H9 (cell line): ENCODE measurements around the gene TSPOAP1. TPM values are rescaled to one million over a fixed set of nuclear protein-coding genes. Genes with fewer than 3 reads are reported as not detected.

Experiments used
- DNase-seq: peaks from one replicate; pipeline ENCODE4 v3.0.0-alpha.2; 2017
- H2AFZ ChIP-seq: one replicate; pipeline ENCODE4 v1.6.1; 2013; ENCODE audit warnings: mild to moderate bottlenecking, low read length, control low read depth, moderate library complexity
- H2AK5ac ChIP-seq: 2 replicates; pipeline ENCODE4 v1.6.1; 2013; ENCODE audit warnings: low read length, control low read depth, mixed read lengths; ENCODE audit not compliant: insufficient read length
- H2BK120ac ChIP-seq: one replicate; pipeline ENCODE4 v1.6.1; 2013; ENCODE audit warnings: low read depth, mild to moderate bottlenecking, low read length, control low read depth, inconsistent platforms; ENCODE audit not compliant: poor library complexity, severe bottlenecking
- H2BK12ac ChIP-seq: 2 replicates; pipeline ENCODE4 v1.6.1; 2013; ENCODE audit warnings: low read length, control low read depth, mixed read lengths, low read depth; ENCODE audit not compliant: insufficient read length
- H2BK15ac ChIP-seq: 2 replicates; pipeline ENCODE4 v1.6.1; 2013; ENCODE audit warnings: low read depth, low read length, control low read depth
- H2BK20ac ChIP-seq: one replicate; pipeline ENCODE4 v1.6.1; 2013; ENCODE audit warnings: low read depth, mild to moderate bottlenecking, low read length, control low read depth, inconsistent platforms; ENCODE audit not compliant: poor library complexity, severe bottlenecking
- H2BK5ac ChIP-seq: 2 replicates; pipeline ENCODE4 v1.6.1; 2013; ENCODE audit warnings: low read length, control low read depth, mixed read lengths; ENCODE audit not compliant: insufficient read length
- H3K14ac ChIP-seq: 2 replicates; pipeline ENCODE4 v1.6.1; 2013; ENCODE audit warnings: low read length, control low read depth; ENCODE audit not compliant: insufficient read depth
- H3K18ac ChIP-seq: 2 replicates; pipeline ENCODE4 v1.6.1; 2013; ENCODE audit warnings: low read depth, mild to moderate bottlenecking, mixed read lengths, low read length, control low read depth; ENCODE audit not compliant: insufficient read length
- H3K23ac ChIP-seq: 2 replicates; pipeline ENCODE4 v1.6.1; 2013; ENCODE audit warnings: low read length, control low read depth, mixed read lengths, low read depth; ENCODE audit not compliant: insufficient read length
- H3K23me2 ChIP-seq: 2 replicates; pipeline ENCODE4 v1.6.1; 2013; ENCODE audit warnings: low read depth, mild to moderate bottlenecking, mixed read lengths, low read length, control low read depth; ENCODE audit not compliant: insufficient read length, poor library complexity, severe bottlenecking
- H3K27ac ChIP-seq: 2 replicates; pipeline ENCODE4 v1.5.1; 2013; ENCODE audit warnings: low read length, control low read depth, mixed read lengths, low read depth; ENCODE audit not compliant: insufficient read length
- H3K27me3 ChIP-seq: 2 replicates; pipeline ENCODE4 v1.6.1; 2013; ENCODE audit warnings: low read length, control low read depth, inconsistent platforms; ENCODE audit not compliant: insufficient read depth
- H3K4ac ChIP-seq: 2 replicates; pipeline ENCODE4 v1.6.1; 2013; ENCODE audit warnings: low read depth, mild to moderate bottlenecking, control low read depth, inconsistent platforms, low read length, moderate library complexity
- H3K4me1 ChIP-seq: 2 replicates; pipeline ENCODE4 v1.6.1; 2013; ENCODE audit warnings: low read length, control low read depth, inconsistent platforms; ENCODE audit not compliant: insufficient read depth
- H3K4me2 ChIP-seq: 2 replicates; pipeline ENCODE4 v1.6.1; 2013; ENCODE audit warnings: low read length, control low read depth, mixed read lengths; ENCODE audit not compliant: insufficient read length, insufficient read depth
- H3K56ac ChIP-seq: 2 replicates; pipeline ENCODE4 v1.6.1; 2013; ENCODE audit warnings: low read depth, mild to moderate bottlenecking, mixed read lengths, low read length, control low read depth; ENCODE audit not compliant: insufficient read length
- H3K79me1 ChIP-seq: 2 replicates; pipeline ENCODE4 v1.6.1; 2013; ENCODE audit warnings: low read depth, mild to moderate bottlenecking, moderate library complexity, low read length, control low read depth, inconsistent platforms; ENCODE audit not compliant: insufficient read depth, poor library complexity, severe bottlenecking
- H3K79me2 ChIP-seq: 2 replicates; pipeline ENCODE4 v1.6.1; 2013; ENCODE audit warnings: low read length, control low read depth, inconsistent platforms; ENCODE audit not compliant: insufficient read depth
- H3K9ac ChIP-seq: 2 replicates; pipeline ENCODE4 v1.6.1; 2013; ENCODE audit warnings: low read length, control low read depth, mixed read lengths; ENCODE audit not compliant: insufficient read length; ENCODE audit errors: extremely low read depth
- H3K9me3 ChIP-seq: one replicate; pipeline ENCODE4 v1.6.1; 2013; ENCODE audit warnings: low read depth, low read length, inconsistent platforms; ENCODE audit not compliant: control insufficient read depth
- H3T11ph ChIP-seq: one replicate; pipeline ENCODE4 v1.6.1; 2013; ENCODE audit warnings: mild to moderate bottlenecking, low read length, control low read depth, inconsistent platforms
- H4K20me1 ChIP-seq: one replicate; pipeline ENCODE4 v1.6.1; 2013; ENCODE audit not compliant: control insufficient read depth, insufficient read length, insufficient read depth
- H4K5ac ChIP-seq: 2 replicates; pipeline ENCODE4 v1.6.1; 2013; ENCODE audit warnings: low read depth, mild to moderate bottlenecking, mixed read lengths, low read length, control low read depth; ENCODE audit not compliant: insufficient read length
- H4K8ac ChIP-seq: replicated peaks from 2 replicates; pipeline ENCODE4 v1.6.1; 2013; ENCODE audit warnings: low read length, control low read depth, mixed read lengths, low read depth; ENCODE audit not compliant: insufficient read length
- H4K91ac ChIP-seq: 2 replicates; pipeline ENCODE4 v1.6.1; 2013; ENCODE audit warnings: low read depth, mild to moderate bottlenecking, moderate library complexity, mixed read lengths, low read length, control low read depth; ENCODE audit not compliant: insufficient read length
- H3K27ac Mint-ChIP-seq, 3 experiments: 2 replicates in 2 of 3; 3 replicates in 1 of 3; pipeline ENCODE4 v1.8.0; 2020 to 2021; ENCODE audit warnings: mixed read lengths in 3 of 3, mild to moderate bottlenecking in 1 of 3, moderate library complexity in 1 of 3
- H3K27me3 Mint-ChIP-seq: 2 replicates; pipeline ENCODE4 v1.8.0; 2021; ENCODE audit warnings: low read depth, mild to moderate bottlenecking, moderate library complexity, mixed read lengths
- H3K36me3 Mint-ChIP-seq, 3 experiments: 2 replicates in 2 of 3; 3 replicates in 1 of 3; pipeline ENCODE4 v1.8.0; 2020 to 2021; ENCODE audit warnings: low read depth in 3 of 3, mixed read lengths in 3 of 3; ENCODE audit not compliant: insufficient read depth in 1 of 3
- H3K4me1 Mint-ChIP-seq, 2 experiments: 2 replicates each; pipeline ENCODE4 v1.8.0; 2020; ENCODE audit warnings: mixed read lengths in 2 of 2
- H3K4me3 Mint-ChIP-seq, 2 experiments: 2 replicates in 1 of 2; 3 replicates in 1 of 2; pipeline ENCODE4 v1.8.0; 2020 to 2021; ENCODE audit warnings: mild to moderate bottlenecking in 2 of 2, mixed read lengths in 2 of 2, moderate library complexity in 1 of 2
- H3K9me3 Mint-ChIP-seq, 2 experiments: 2 replicates in 1 of 2; 3 replicates in 1 of 2; pipeline ENCODE4 v1.8.0; 2020; ENCODE audit warnings: mild to moderate bottlenecking in 2 of 2, mixed read lengths in 2 of 2, moderate library complexity in 1 of 2
- CTCF ChIP-seq: fragments of 200-600 bp; sonication (generic); conservative IDR thresholded peaks from 3 replicates; pipeline ENCODE4 v1.8.0; 2021; ENCODE audit warnings: antibody characterized with exemption, mild to moderate bottlenecking
- WGBS: extraction: QIAGEN DNeasy Blood & Tissue Kit; methylation state at CpG from one replicate; pipeline ENCODE4 v1.1.7; 2013; ENCODE audit warnings: missing lambda C conversion rate, low lambda C conversion rate, mixed read lengths; ENCODE audit not compliant: insufficient read length; ENCODE audit errors: extremely low coverage; 5-methylcytosine and 5-hydroxymethylcytosine counted together
- total RNA-seq: library from RNA; stranded (reverse); gene quantifications from 2 replicates; pipeline ENCODE4 v1.2.1, GENCODE V29; 2021

TSPOAP1 gene
- total RNA-seq, 1 experiment from 2014 or later, result 17.3 TPM

DNA sequence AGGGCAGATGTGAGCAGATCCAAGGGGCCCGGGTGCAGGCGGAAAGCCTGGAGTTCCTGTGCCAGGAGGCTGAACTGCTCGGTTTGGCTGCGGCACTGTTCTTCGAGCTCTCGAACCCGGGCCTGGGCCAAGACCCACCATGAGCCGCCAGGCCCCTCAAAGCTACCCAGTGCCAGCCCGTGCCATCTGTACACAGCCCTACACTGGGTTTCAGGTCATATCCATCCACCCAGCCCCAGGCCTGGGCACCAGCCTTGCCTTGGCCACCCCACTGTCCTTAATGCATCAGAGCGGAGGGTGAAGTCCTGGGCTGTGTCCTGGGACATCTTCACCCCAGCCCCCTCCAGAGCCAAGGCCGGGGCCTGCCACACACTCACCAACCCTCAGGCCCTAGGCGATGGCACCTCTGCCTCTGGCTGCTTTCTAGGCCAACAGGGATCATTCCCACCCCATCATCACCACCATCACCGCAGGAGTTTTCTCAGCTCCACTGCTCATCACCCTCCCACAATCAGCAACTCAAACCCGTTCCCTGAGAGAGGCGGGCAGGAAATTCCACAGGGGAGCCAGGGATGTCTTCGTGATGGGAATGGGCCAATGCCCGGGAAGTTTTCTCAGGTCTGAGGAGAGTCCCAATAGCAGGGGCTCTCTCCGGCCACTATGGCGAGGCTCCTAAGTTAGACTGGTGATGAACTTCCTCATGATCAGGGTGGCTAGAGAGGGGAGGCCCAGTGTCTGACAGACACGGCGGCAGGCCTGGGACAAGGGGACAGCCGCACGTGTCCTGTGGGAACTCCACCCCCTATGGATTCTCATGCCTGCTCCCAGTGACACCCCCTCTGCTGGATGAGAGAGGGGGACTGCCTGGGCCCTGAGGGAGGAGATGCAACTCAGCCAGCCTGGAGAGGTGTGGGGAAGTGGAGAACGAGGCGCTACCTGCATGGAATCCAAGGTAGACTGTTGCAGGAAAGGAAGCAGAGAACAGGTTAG, 9.1 kb downstream of the TSPOAP1 start:
- H3K27ac Mint-ChIP-seq, result peak overlapping the region in 1 of 3 experiments; percentile 76; a peak in 1 of 7 replicates
- TF ChIP-seq CTCF, result no peak
- H3K36me3 Mint-ChIP-seq, result peaks cover 0 to 13% (median 2%) of the 10 kb centered on the region in 3 experiments; a peak in 5 of 7 replicates
- Histone ChIP-seq H4K5ac (no peak overlapping the region), H3K79me2 (no peaks in the 10 kb centered on the region), H4K91ac (no peak overlapping the region), H2BK15ac (no peak overlapping the region), H4K8ac (no peak overlapping the region), H3K4ac (no peak overlapping the region), H2BK12ac (no peak overlapping the region), H2BK20ac (no peak overlapping the region), H3K9me3 (no peaks in the 10 kb centered on the region), H2BK120ac (no peak overlapping the region), H3K27ac (no peak overlapping the region), H2AK5ac (no peak overlapping the region), H3K56ac (no peak overlapping the region), H3K23me2 (peaks cover 9% of the 10 kb centered on the region), H3T11ph (no peak overlapping the region), H3K23ac (no peak overlapping the region), H3K18ac (no peak overlapping the region), H2AFZ (no peak overlapping the region), H2BK5ac (no peak overlapping the region), H3K4me1 (no peaks in the 10 kb centered on the region), H3K9ac (no peak overlapping the region), H3K14ac (no peak overlapping the region; the same call in 1 of the 2 replicates), H3K27me3 (no peaks in the 10 kb centered on the region; the same call in 1 of the 2 replicates), H3K4me2 (no peak overlapping the region), H3K79me1 (no peaks in the 10 kb centered on the region), H4K20me1 (no peaks in the 10 kb centered on the region)
- peaks cover 40% of the 10 kb centered on the region for H3K27me3 Mint-ChIP-seq
- no peak overlapping the region for H3K4me3 Mint-ChIP-seq
- H3K9me3 Mint-ChIP-seq, result no peaks in the 10 kb centered on the region
- WGBS, result no CpG with 5 or more reads among the region's 25 CpGs
- H3K4me1 Mint-ChIP-seq, result peaks cover 11 to 12% of the 10 kb centered on the region in 2 experiments
- DNase-seq, result no peak
